SH-SY5Y (cell line): ENCODE results near the gene PFDN5.

ENCODE experiments used
- GATA2 ChIP-seq: IDR thresholded peaks from 2 replicates; pipeline ENCODE4 v1.6.1; 2011; ENCODE audit warnings: mild to moderate bottlenecking, low read depth, low read length
- GATA3 ChIP-seq: IDR thresholded peaks from 2 replicates; pipeline ENCODE4 v1.6.1; 2011; ENCODE audit warnings: low read depth, mild to moderate bottlenecking, low read length, moderate library complexity

DNA sequence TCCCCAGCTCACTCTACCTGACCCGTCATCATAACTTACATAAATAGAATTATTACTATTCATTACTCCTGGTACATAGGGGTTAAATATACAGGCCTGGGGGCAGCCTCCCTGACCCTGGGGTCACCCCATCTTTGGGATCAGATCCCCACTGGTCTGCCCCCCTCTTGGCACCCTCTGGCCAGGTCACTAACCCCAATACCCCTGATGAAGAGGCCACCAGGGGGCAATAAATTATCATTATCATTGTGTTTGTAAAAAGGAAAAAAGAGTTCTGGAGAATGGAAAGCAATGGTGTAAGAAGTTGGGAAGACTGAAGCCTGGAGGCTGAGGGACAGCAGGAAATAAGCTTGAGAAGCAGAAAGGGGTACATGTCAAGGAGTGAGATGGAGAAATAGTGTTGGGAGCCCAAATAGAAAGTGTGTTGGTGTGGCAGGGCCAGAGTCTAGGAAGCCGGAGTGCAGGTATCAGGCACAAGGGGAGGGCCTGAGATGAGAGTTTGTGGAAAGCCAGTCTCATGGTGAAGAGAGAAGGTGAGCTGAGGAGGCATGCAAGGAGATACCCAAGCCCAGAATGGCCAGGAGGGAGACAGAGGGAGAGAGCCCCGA is 32.2 kb downstream of the PFDN5 start:
- no peak for TF ChIP-seq GATA3
- TF ChIP-seq GATA2, result no peak
